Measurements from ENCODE around the gene RFXANK.
"Not testable (repeated sequence)": the region's sequence is repeated elsewhere in the genome, so short reads cannot be mapped to it uniquely, and the experiment has no call there.

RFXANK gene, protein sequence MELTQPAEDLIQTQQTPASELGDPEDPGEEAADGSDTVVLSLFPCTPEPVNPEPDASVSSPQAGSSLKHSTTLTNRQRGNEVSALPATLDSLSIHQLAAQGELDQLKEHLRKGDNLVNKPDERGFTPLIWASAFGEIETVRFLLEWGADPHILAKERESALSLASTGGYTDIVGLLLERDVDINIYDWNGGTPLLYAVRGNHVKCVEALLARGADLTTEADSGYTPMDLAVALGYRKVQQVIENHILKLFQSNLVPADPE

DNA sequence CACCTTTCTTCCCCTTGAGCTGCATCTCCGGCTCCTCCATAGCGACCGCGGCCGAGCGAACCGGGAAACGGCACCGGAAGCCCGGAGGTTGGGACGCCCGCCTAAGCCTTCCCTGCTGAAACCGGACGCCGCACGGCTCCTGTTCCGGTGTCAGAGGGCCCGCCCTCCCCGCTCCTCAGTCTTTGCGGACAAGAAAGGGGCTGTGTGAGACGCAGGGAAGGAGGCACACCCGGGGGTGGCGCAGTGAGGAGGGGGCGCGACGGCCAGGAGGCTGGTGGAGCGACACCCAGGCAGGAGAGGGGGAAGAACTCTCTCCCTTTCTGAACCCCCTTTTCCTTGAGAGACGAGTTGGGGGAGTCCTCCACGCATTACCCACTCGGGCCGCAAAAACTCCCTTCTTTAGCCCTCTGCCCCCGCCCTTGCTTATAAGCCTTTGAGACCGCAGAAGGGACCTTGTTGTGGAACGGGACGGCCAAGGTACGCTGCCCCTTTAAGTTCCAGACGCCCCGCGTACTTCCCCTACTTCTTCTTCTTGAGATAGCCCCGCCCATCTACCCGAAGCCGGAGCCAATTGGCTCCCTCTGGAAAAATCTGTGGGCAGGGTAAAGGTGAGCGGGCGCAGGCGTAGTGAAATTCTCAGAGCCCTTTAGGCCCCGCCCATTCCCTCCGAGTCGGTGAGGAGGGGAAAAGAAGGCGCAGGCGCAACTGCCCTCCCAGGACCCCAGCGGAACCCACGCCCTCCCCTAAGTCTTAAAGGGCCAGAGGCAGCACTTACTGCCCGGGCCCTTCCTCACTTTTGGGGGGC lies at the start of gene RFXANK, which contains the start of gene BORCS8:
Gene RFXANK, plus strand, starts transcription at position 181 of the 805 bp plus-strand sequence. CDS start 1,689 bp downstream, outside the sequence.
Gene BORCS8, minus strand, starts transcription at position 75 of the 805 bp plus-strand sequence. Its CDS starts 35 bp downstream, at position 40.
- DNase-seq (ENCODE audit: low read depth): peak; percentile 97

DNA sequence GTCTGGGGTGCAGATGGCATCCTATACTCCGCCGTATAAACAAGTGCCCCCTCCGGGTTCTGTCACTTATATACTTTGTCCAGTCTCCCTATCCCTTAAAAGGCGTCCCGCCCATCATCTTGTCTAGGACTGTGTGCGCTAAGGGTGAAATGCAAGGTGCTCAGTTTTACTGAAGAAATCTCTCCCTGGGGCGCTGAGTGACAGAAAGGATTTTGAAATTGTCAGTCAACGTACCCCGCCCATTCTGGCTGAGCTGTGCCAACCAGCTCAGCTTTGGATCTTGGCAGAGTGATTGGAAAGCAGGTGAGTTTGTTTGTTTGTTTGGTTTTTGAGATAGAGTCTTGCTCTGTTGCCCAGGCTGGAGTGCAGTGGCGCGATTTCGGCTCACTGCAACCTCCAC lies 49.7 kb upstream of the RFXANK start:
- DNase-seq (ENCODE audit: low read depth): no peak

DNA sequence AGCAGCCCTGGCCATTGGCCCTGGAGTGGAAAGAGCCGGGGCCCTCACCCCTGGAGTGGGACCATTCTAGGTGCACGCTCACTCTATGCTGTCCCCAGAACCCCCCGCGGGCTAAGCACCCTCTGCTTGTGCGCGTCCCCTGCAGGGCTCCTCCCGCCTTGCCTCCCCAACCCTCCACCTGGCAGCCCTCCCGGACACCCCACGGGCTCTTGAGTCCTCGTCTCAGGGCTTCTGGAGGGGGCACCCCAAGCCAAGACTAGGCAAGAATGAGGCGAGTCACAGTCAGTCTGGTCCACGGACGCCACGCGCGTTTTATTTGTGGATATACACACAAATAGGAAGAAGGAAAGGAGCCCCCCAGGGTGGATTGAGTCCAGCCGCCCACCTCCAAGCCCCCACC lies 46.8 kb upstream of the RFXANK start:
- DNase-seq (ENCODE audit: low read depth): no peak

DNA sequence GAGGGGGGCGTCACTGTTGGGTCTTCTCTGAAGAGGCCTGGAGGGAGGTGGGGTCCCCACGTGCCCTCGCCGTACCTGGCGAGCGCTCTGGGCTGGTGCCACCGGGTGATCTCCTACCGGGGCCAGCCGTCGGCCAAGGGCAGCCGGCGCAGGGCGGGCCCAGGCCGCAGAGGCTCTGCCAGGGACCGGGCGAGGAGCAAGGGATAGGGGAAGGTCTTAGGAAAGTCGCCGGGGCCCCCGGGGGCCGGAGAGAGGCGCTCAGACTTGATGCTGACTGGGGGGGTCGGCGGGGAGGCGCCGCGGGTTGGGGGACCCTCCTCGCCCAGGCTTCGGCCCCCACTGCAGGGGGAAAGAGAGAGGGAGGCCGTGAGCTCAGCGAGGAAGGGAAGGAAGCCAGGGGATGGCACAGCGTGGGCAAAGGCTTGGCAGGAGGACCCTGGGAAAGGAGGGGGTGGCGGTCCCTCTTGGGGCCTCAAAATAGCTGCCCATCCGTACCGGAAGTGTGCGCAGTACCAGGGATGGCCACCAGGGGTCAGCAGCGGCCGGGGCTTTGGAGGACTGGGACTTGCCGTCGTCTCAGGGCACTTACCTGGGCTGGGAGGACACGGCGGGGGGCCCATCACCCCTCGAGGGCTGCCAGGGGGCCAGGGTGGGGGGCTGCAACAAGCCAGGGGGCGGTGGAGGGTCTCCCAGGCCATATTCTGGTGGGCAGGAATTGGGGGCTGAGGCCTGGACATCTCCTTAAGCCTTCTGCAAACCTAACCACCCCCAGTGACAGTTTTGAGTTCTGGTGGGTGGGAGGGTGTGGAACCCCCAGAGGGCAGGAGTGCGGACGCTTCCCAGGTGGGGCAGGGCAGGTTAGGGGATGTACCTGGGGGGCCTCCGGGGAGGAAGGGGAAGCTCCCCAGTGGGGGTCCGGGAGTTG lies 46.1 kb upstream of the RFXANK start:
- peak; percentile 82 for DNase-seq (ENCODE audit: low read depth)

DNA sequence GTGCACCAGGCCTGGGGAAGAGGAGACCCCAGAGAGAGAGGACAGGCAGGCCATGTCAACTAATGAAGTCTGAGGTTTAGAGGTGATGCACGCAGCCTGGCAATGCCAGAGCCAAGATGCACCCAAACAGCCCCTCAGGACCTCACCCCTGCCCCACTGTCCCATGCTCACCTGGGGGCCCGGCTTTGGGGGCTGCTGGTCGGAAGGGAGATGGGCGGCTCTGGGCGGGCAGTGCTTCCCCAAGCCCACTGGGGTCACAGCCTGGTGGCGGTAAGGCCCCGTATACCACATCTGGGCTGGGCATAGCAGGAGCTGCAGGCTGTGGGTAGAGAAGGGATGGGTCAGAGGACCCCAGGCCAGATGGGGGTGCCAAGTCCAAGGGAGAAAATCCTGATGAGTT lies 45.2 kb upstream of the RFXANK start:
- no peak for DNase-seq (ENCODE audit: low read depth)

DNA sequence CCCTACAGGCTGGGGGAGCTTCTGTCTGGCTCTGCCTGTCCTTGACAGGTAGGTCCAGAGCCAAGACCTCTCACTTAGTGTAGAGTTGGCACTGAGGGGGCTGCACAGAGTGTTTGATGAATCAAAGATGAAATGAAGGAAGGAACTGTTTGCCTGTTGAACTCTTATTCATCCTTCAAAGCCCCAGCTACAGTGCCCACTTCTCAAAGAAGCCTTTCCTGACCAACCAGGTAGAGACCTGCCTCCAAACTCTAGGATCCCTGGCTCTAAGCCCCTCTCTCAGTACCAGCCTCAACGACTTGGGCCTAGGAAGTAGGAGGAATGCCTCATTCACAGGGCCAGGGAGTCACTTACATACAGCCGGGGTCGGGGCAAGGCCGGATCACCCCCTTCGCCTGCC lies 44.7 kb upstream of the RFXANK start:
- no peak for DNase-seq (ENCODE audit: low read depth)

DNA sequence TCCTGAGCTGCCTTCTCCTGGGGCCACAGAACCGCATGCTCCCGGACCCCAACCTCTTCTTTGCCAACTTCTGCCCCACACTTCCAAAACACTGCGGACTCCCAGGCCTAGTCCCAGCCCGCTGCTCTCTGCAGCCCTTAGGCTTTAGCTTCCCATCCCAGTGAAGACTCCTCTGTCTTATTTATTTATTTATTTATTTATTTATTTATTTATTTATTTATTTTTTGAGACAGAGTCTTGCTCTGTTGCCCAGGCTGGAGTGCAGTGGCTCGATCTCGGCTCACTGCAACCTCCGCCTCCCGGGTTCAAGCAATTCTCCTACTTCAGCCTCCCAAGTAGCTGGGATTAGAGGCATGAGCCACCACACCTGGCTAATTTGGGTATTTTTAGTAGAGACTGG lies 43.6 kb upstream of the RFXANK start:
- not testable (repeated sequence) for DNase-seq (ENCODE audit: low read depth)

DNA sequence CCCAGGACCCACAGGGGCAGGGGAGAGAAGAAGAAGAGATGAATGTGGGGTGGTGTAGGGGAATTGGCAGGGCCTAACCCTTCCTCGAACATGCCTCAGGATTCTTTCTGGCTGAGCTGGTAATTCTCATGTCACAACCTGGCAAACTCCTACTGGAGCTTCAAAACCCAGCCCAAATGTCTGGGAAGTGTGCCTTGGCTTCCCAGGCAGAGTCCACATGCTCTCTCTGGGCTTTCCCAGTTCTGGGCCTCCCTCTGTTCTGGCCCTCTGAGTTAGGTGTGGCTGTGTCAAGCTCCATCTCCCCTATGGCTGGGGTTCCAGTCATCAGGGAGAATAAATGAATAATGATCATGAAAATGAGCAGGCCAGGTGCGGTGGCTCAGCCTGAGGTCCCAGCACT lies 42.6 kb upstream of the RFXANK start:
- no peak for DNase-seq (ENCODE audit: low read depth)

DNA sequence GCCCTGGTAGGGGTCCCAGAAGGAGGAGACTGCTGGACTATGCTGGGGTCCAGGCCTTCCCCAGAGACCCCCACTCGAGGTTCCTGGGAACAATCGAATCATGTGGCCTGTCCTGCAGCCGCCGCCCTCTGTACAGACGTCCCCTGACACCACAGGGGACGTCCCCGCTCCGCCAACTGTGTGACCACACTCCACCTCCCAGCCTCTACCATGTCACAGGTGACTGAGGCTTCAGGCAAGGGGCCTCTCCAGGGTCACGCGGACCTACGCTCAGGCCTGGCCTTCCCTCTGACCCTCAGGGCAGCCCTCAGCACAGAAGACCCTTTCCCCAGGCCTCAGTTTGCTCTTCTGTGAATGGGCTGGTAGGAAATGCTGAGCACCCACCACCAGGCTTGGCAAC lies 40.6 kb upstream of the RFXANK start:
- DNase-seq (ENCODE audit: low read depth): no peak

DNA sequence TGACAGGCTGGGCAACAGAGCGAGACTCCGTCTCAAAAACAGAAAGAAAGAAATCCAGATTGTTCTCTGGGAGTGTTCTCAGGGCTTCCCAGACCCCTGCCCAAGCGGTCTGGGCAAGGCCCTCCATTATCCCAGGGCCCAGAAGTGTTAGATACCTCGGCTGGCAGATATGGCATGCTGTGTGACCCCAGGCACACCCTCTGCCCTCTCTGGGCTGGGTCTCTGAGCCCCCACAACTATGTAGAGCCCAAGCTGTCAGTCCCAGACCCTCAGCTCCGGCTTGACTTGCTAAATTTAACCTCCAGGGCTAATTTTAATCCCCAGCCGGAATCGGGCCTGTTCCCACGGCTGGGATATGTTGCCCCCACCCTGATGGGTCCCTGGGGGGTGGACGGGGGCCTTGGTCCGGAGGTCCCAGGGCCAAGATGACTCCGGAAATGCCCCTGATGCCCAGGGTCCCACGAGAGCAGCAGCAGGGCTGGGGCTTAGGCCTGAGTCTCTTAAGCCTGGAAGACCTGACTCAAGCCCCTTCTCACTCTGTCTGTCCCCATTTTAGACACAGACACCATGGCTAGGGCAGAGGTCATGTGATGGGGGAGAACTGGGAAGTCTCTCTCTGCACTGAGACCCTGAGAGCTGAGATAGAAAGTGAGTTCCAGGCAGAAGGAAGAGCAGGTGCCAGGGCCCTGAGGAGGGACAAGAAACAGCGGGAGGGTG lies 39.2 kb upstream of the RFXANK start:
- DNase-seq (ENCODE audit: low read depth): no peak

DNA sequence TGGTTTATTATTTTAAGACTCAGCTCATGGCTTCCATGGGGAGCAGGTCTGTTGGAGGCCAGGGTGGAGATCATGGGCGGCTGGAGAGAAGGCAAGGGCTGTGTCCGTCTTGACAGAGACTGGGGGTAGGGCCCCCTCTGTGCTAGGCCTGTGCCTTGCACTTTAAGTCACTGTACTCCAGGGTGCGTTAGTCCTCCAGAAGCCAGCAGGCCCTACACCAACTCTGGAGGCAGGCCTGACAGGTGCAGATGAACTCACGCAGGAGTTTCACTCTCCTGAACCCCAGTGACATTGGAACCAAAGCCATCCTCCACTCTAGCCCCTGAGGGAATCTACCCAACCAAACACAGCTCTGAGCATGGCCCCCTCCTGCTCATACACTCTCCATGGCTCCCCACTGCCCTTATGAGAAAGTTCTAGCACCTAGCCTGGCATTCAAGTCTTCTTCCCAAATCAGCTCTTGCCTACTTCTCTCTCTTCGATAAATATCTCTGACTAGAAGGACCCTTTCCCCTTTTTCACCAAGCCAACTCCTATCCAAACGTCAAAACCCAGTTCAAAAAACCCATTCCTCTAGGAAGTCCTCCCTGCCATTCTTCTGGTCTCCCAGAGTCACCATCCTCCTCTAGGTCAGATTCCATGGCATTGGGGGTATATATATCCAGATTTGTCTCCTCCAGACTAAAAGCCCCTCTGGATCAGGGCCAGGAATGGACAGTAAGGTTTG lies 37.1 kb upstream of the RFXANK start:
- DNase-seq (ENCODE audit: low read depth): no peak

DNA sequence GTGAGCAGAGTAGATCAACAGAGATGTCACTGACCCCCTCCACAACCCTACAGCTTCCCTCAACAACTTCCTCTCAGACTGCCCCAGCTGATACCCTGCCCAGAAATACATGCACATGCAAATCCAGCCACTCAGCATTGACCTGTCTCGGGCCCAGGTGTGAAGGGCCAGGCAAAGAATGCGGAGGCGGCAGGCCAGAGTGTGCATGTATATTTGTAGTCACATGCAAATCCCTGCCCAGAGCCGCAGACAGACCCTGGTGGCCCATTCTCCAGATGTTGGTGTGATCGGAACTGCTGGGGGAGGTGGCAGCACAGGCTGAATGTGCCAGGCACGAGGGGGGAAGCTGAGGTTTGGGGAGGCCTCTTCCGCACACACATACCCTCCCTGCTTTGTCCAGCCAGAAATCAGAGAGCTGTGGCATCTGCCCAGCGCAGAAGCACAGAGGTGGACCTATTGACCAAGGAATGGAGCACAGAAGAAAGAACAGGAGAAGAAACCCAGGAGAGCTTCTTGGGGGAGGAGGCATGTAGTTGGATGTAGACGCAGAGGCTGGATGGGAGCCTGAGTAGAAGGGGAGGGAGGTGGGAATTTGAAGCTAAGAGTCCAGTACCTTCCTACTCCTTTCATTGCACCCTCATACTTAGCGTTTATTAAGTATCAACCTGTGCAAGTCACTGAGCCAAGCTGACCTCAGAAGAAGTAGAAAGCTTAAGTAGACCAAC lies 36.4 kb upstream of the RFXANK start:
- DNase-seq (ENCODE audit: low read depth): no peak

DNA sequence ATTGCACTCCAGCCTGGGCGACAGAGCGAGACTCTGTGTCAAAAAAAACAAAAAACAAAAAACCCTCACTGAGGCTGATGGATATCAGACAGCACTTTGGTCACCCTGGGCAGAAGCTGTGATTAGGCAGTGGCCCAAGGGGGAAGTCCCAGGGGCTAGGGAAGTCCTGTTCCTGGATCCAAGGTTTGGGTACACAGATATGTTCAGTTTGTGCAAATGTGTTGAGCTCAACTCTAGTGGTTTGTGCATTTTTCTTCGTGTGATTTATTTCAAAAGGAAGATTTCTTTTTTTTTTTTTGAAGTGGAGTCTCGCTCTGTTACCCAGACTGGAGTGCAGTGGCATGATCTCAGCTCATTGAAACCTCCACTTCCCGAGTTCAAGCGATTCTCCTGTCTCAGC lies 34.2 kb upstream of the RFXANK start:
- no peak for DNase-seq (ENCODE audit: low read depth)

DNA sequence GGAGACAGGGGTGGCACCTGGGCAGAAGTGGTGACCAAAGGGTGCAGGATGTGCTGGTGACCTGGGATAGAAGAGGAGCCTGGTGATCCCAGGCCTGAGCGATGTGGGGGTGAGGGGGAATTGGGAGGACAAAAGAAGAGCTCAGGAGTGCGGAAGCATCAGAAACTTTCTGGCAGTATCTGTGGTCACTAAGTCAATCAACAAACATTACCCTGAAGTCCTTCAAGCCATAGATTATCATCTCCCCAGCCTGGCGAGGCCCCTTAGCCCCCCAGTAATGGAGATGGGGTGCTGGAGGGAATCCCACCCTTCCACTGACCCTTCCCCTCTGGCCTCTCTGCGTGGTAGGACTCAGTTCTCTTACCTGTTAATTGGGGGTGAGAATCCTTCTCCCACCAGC lies 32.5 kb upstream of the RFXANK start:
- DNase-seq (ENCODE audit: low read depth): no peak

DNA sequence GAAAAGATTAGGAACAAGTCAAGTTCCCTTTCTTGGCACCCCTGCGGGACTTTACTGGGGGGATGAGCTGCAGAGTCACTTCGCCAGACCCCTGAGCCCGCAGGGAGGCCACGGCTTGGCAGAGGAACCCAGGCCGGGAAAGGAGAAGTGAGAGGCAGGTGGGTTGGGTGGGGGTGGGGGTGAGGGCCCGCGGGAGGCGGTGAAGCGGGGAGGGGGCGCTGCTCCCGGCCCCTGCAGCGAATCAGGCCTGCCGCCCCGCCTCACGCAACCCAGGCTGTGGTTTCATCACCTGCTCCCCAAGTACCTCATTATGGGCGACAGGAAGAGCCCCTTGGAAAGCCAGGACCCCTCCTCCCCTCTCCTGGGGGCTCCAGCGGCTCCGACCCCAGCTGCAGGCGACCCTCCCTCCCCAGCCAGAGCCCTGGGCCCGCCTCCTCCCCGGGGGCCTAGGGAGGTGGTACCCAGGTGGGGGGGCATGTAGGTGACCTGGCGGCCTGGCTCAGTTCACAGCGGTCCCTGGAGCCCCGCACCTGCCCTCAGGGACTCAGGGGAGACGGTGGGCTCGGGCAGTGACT lies 31.5 kb upstream of the RFXANK start:
- no peak for DNase-seq (ENCODE audit: low read depth)

DNA sequence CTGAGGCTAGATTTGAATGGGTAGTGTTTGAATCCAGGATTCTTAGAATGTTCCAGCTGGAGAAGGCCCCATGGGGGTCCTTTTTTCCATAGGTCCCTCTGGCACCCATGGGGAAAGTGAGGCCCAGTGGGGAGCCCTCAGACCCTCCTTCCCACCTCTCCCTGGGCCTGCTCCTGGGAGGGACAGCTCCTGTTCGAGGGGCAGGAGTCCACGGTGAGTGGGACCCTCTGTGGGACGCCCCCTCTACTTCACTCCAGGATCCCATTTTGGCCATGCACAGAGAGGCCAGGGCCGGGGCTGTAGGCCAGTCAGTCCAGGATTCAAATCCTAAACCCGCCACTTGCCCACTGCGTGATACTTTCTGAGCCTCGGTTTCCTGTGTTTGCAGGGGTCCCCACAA lies 29.6 kb upstream of the RFXANK start:
- DNase-seq (ENCODE audit: low read depth): no peak

DNA sequence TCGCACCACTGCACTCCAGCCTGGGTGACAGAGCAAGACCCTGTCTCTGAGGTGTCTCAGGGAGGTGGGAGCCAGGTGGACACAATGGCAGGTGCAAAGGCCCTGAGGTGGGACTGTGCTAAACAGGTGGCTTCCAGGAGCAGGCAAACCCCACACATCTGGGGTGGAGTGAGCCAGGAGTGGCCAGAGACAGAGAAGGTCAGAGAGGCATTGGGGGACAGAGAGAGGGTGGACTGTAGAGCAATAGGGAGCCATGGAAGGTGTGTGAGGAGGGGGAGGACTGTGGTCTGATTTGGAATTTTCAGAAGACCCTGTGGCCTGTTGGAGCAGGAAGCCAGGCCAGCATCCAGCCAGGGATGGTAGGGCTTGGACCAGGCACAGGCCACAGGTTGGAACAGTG lies 26.7 kb upstream of the RFXANK start:
- DNase-seq (ENCODE audit: low read depth): no peak

DNA sequence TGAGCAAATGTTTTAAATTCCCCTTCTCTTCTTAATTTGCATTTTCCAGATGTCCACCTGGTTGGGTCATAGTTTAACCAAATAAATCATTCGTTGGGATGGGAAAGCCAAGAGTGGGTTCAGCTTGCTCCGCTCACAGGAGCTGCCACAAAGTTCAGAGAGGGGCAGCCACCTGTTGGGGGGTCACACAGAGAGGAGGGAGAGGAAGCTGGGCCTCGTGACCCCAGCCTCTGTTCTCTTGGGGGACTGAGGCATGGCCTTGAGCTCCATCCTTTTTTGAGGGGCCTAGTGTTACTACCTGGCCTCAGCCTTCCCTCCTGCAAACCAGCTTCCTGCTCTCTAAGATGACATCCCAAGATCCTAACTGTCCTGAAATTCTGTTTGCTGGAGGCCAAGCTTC lies 24.4 kb upstream of the RFXANK start:
- DNase-seq (ENCODE audit: low read depth): no peak

DNA sequence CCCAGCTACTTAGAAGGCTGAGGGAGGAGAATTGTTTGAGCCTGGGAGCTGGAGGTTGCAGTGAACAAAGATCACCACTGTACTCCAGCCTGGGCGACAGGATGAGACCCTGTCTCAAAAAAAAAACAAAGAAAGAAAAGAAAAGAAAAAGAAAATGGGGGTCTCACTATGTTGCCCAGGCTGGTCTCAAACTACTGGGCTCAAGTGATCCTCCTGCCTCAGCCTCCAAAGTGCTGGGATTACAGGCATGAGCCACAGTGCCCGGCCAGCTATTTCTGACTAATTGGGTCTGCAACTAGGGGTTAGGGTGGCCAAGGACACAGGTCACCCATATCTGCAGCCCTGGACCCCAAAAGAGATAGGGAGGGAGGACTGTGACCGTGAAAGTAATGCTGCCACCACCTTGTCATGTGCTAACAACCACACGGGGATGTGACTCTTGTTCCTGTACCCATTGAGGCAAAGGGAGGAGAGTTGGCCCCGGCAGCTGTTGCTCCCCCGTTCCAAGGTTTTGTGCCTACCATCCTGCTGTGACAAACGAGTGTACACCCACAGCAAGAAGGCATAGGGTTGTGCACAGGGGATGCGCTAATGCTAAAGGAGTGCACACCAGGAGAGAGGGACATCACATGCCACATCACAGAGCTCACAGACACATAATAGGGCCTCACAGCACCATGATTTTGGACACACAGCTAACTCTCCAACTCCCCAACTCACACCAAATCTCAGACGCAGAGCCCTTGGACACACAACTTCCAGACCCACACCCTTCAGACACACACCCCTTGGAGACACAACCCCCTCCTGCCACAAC lies 22.6 kb upstream of the RFXANK start:
- DNase-seq (ENCODE audit: low read depth): no peak
